Measurements from ENCODE around the gene SORCS2.

Gene SORCS2

GRCh38 chr4:7626531-7626930 lies 434.2 kb downstream of the SORCS2 start:
- POLR2A ChIA-PET: no interaction called here
- CTCF ChIA-PET: no interaction called here
- no peak for DNase-seq (ENCODE audit: low read depth, low spot score)
- no peak overlapping the region for H3K4me3 ChIP-seq (ENCODE audit: low read depth, low read length)
- no peak for TF ChIP-seq CTCF (IDR thresholded peaks at IDR 0.05; ENCODE audit: insufficient read depth, low read length, missing control alignments)

GRCh38 chr4:7627251-7628250 lies 435.2 kb downstream of the SORCS2 start:
- H3K4me3 ChIP-seq (ENCODE audit: low read depth, low read length): no peak overlapping the region
- ChIA-PET CTCF (no interaction called here), POLR2A (no interaction called here)
- DNase-seq (ENCODE audit: low read depth, low spot score): no peak
- no peak for TF ChIP-seq CTCF (IDR thresholded peaks at IDR 0.05; ENCODE audit: insufficient read depth, low read length, missing control alignments)

GRCh38 chr4:7628432-7628831 lies 436.1 kb downstream of the SORCS2 start:
- ChIA-PET POLR2A (no interaction called here), CTCF (interaction anchor here (1.4 kb wide), 1 partner anchor 22 kb away, joined by 3 read pairs; no protein-coding TSS in a partner anchor)
- DNase-seq (ENCODE audit: low read depth, low spot score): no peak
- no peak for TF ChIP-seq CTCF (IDR thresholded peaks at IDR 0.05; ENCODE audit: insufficient read depth, low read length, missing control alignments)
- H3K4me3 ChIP-seq (ENCODE audit: low read depth, low read length): no peak overlapping the region

GRCh38 chr4:7629501-7630254 lies 437.3 kb downstream of the SORCS2 start:
- DNase-seq (ENCODE audit: low read depth, low spot score): no peak
- ChIA-PET POLR2A (no interaction called here), CTCF (interaction anchor here (1.4 kb wide), 1 partner anchor 23 kb away, joined by 3 read pairs; no protein-coding TSS in a partner anchor)
- TF ChIP-seq CTCF (IDR thresholded peaks at IDR 0.05; ENCODE audit: insufficient read depth, low read length, missing control alignments): no peak
- no peak overlapping the region for H3K4me3 ChIP-seq (ENCODE audit: low read depth, low read length)

GRCh38 chr4:7630568-7631287 lies 438.4 kb downstream of the SORCS2 start:
- ChIA-PET CTCF (no interaction called here), POLR2A (interaction anchor here (0.6 kb wide), 2 partner anchors 205 to 292 kb away, joined by 3 to 4 read pairs; no protein-coding TSS in a partner anchor)
- H3K4me3 ChIP-seq (ENCODE audit: low read depth, low read length): peak overlapping the region; percentile 41
- peak; percentile 42 for DNase-seq (ENCODE audit: low read depth, low spot score)
- no peak for TF ChIP-seq CTCF (IDR thresholded peaks at IDR 0.05; ENCODE audit: insufficient read depth, low read length, missing control alignments)
